GM21423 (cell line): Measurements from ENCODE around the gene SPATA13.
"Not testable (repeated sequence)": the region's sequence is repeated elsewhere in the genome, so short reads cannot be mapped to it uniquely, and the experiment has no call there.

Source experiments
- ATAC-seq: cut with Tn5 transposase; IDR thresholded peaks from one replicate; pipeline ENCODE4 v1.9.1; 2021; ENCODE audit warnings: mild to moderate bottlenecking, moderate library complexity; ENCODE audit not compliant: unreplicated experiment

SPATA13 gene

GRCh38 chr13:24349778-24350664, 189.5 kb downstream of the SPATA13 start:
- ATAC-seq = not testable (repeated sequence)

DNA sequence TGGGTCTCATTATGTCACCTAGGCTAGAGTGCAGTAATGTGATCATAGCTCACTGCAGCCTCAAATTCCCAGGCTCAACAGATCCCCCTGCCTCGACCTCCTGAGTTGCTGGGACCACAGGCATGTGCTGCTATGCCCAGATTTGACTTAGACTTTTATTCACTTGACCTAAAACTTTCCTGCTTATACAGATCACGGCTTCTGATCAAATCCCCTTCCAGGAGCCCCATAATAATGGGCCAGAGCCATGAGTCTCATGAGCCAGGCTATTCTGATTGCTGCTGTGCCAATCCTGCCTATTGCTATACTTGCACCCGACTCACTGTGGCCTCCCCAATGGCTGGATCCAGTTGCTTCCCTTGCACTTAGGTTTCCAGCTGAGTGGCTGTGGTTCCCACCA, 190.9 kb downstream of the SPATA13 start:
- ATAC-seq = no peak

DNA sequence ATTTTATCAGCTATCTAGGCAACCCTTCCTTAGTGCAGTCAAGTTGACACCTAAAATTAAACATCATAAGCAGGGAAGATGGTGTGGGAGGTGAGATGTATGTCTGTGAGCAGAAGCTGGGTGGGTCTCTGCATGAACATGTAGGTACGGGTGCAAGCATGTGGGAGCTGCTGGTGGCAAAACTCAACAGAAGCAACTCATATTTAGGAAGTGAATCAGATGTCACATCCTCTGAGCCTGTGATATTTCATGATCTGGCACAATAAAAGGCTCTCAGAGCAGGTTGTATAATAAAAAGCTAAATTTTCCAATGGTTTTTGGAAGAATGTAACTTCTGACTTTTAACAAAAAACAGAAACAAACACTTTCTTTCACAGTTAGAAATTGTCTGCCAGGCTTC, 193.2 kb downstream of the SPATA13 start:
- no peak for ATAC-seq

GRCh38 chr13:24355103-24355502, 194.6 kb downstream of the SPATA13 start:
- ATAC-seq = no peak

GRCh38 chr13:24356270-24356669, 195.8 kb downstream of the SPATA13 start:
- ATAC-seq = no peak
